NCI-H146 treated with DMSO at 0.1 percent for 48 hours (cell line): ENCODE measurements around the gene PTCD1.
"Not testable (repeated sequence)": the region's sequence is repeated elsewhere in the genome, so short reads cannot be mapped to it uniquely, and the experiment has no call there.

ENCODE experiments used
- DNase-seq: peaks from one replicate; lab custom pipeline; 2025; ENCODE audit not compliant: unreplicated experiment; lab: John Stamatoyannopoulos, UW

Gene PTCD1

GRCh38 chr7:99449326-99449725 lies 10.7 kb upstream of the PTCD1 start:
- no peak for DNase-seq

- no peak for DNase-seq
These were observed 10.3 kb upstream of the PTCD1 start for GRCh38 chr7:99448855-99449254.

DNA sequence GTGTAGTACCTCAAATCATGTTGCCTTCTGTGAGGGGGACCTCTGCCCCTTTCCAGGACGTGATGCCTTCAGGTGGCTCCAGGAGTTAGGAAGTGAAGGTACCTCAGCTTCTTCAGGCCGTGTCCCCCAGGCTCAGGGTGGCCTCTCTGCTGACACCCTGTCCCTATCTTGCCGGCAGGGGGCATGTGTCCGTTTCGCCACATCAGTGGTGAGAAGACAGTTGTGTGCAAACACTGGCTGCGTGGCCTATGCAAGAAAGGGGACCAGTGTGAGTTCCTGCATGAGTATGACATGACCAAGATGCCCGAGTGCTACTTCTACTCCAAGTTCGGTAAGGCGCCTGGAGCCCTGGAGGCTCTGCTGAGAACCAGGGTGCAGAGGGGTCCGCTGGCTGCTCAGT lies 9.3 kb upstream of the PTCD1 start:
- DNase-seq, result no peak

DNA sequence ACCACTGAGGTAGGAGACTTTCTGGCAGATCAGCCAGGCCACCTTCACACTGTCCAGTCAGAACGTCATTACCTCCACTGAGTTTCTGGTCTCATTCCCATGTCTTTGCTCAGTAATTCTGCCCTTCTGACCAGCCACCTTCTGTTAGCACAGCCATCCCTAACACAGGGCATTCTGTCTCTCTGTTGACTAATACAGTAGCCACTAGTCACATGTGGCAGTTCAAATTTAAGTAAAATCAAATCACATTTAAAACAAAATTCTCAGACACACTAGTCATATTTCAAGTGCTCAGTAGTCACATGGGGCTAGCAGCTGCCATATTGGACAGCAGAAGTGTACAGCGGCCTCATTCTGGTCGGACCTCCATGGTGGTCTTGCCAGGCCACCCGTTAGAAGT lies 7.5 kb upstream of the PTCD1 start:
- DNase-seq, result no peak

- no peak for DNase-seq
These were observed 1.6 kb upstream of the PTCD1 start for GRCh38 chr7:99440195-99440594.

DNA sequence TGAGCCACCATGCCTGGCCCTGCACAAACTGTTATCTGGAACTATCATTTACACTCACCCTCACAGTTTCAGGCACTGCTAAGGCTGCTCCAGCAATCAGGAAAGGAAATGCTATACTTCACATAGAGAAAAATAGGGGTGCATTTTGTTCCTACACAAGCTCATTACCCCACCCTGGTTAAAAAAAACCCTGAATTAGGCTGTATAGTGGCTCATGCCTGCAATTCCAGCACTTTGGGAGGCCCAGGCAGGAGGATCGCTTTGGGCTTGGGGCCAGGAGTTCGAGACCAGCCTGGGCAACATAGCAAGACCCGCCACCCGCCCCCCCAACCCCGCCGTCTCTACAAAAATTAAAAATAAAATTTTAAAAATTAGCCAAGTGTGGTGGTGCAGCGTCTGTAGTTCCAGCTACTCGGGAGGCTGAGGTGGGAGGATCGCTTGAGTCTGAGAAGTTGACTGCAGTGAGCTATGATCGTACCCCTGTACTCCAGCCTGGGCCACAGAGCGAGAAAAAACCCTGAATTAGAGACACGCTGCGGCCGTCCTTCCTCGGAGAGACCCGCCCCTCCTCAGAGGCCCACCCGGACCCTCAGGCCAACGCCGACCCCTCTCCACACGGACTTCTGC lies 539 bp downstream of the PTCD1 start:
- no peak for DNase-seq

DNA sequence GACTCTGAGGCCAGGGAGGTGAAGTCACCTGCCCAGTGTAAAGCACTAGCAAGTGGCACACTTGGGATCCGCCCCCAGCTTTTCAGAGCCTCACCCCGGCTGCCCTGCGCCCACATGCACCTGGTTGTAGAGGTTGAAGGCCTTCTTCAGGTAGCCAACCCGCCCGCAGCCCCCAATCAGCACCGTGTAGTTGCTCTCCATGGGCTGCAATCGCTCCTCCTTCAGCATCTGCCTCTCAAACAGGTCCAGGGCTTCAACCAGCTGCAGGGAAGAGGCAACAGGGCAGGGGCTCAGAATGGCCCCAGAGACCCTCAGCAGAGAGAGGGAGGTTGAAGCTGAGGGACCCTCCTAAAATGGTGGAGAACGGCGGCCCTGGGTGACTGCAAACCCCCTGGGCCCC lies 5.4 kb downstream of the PTCD1 start:
- DNase-seq, result no peak

DNA sequence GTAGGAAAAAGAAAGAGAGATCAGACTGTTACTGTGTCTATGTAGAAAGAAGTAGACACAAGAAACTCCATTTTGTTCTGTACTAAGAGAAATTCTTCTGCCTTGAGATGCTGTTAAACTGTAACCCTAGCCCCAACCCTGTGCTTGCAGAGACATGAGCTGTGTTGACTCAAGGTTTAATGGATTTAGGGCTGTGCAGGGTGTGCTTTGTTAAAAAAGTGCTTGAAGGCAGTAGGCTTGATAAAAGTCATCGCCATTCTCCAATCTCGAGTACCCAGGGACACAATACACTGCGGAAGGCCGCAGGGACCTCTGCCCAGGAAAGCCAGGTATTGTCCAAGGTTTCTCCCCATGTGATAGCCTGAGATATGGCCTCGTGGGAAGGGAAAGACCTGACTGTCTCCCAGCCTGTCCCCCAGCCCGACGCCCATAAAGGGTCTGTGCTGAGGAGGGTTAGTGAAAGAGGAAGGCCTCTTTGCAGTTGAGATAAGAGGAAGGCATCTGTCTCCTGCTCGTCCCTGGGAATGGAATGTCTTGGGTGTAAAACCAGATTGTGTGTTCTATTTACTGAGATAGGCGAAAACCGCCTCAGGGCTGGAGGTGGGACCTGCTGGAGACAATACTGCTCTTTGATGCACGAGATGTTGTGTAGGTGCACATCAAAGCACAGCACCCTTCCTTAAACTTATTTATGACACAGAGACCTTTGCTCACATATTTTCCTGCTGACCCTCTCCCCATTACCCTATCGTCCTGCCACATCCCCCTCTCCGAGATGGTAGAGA lies 6.7 kb downstream of the PTCD1 start:
- not testable (repeated sequence) for DNase-seq

DNA sequence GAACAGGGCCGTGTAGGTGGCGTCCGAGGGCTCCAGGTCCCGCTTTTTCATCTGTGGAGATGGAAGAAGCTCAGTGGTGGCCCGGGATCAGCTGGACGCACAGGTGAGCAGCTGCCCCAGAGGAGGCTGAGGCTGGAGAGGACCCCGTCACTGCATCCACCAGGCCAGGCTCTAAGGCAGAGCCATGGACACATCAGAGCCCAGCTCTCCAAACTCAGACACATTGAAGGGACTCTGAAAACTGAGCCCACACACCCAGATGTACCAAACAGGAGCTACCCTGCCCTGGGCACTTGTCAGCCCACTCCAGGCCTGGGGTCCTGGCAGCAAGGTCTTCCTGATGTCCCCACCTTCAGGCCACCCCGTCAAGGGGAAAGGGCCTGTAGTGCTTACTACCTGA lies 8.8 kb downstream of the PTCD1 start:
- DNase-seq, result no peak

GRCh38 chr7:99428972-99429566 lies 9.5 kb downstream of the PTCD1 start:
- peak; percentile 25 for DNase-seq

GRCh38 chr7:99424932-99425730 lies 13.5 kb downstream of the PTCD1 start:
- DNase-seq, result no peak

- peak; percentile 72 for DNase-seq
These were observed 16.0 kb downstream of the PTCD1 start for GRCh38 chr7:99422625-99423024.

DNA sequence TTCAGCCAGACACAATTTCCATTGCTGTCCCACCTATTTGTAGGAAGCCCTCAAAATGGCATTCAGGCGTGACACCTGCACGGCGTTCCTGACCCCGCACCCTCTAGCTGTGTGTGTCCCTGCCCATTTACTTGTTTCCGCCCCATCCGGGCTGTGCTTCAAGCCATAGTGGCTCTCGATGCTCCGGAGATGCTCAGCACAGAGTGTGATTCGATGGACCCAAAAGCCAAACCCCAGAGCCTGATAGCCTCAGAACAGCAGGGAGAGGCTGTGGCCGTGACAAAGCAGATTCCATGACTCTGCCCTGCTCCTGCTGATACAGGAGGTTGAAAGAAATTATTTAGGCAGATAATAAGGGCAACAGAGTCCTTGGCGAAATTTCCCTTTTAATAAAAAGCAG lies 16.4 kb downstream of the PTCD1 start:
- peak; percentile 43 for DNase-seq

- DNase-seq, result no peak
These were observed 17.6 kb downstream of the PTCD1 start for GRCh38 chr7:99420986-99421385.

DNA sequence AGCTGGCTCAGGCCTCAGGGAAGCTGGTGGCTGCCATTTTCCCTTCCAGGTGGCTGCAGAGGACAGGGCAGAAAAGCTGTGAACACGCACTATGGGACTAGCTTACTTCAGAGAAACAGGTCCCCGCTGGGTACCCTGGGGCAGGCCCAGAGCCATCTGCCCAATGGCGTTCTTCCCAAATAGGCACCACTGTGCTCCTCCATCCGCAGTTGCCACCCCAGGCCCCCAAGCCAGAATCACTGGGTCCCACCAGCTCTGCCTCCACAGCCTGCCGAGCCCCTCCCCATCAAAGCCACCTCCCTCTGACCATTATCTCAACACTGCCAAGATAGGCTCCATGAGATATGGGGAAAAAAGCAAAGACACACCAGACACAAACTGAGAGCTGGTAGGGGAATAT lies 18.4 kb downstream of the PTCD1 start:
- no peak for DNase-seq

DNA sequence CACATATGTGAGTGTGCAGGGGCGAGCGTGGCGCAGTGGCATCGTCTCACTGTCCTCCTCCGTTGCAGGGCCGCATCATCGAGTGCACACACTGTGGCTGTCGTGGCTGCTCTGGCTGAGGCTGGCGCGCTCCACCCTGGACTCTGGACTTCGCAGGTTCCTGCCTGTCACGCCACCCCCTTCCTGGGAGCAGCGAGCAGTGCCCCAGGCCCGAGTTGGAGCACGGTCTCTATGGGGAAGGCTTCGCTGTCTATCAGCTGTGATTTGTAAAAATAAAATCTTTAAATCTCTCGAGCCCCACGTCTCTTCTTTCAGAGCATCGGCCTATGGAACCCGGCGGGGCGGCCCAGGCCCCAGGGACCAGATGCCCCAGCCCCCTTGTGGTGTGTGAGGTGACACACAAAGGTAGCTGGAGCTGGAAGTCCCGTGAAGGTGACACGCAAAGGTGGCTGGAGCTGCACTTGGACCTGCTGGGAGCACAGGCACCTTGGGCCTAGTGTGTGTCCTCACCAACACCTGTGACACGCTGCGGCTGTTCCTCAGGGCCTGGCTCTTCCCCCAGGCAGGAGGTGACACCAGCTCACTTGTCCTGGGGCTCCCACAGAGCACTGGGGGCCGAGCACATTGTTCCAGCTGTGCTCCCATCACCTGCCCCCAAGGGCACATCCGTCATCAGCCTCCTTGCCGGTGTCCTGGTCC lies 19.1 kb downstream of the PTCD1 start:
- DNase-seq, result no peak

GRCh38 chr7:99418260-99418659 lies 20.3 kb downstream of the PTCD1 start:
- no peak for DNase-seq

- not testable (repeated sequence) for DNase-seq
These were observed 23.0 kb downstream of the PTCD1 start for GRCh38 chr7:99415513-99416127.

DNA sequence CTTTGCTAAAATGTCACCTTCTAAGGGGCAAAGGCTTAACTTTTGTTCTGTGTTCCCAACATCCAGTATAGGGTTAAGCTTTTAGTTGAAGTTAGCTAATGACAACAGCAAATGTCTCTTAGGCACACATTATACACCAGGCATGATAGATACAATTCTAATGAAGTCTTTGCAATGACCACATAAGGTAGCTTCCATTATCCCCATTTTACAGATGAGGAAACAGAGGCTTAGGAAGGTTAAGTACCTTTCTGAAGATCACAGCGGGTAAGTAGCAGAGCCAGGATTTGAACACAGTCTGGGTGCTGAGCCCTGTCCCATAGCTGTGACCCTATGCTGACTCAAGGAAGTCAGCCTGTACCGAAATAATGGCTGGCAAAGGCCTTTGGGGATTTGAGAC lies 28.0 kb downstream of the PTCD1 start:
- no peak for DNase-seq

DNA sequence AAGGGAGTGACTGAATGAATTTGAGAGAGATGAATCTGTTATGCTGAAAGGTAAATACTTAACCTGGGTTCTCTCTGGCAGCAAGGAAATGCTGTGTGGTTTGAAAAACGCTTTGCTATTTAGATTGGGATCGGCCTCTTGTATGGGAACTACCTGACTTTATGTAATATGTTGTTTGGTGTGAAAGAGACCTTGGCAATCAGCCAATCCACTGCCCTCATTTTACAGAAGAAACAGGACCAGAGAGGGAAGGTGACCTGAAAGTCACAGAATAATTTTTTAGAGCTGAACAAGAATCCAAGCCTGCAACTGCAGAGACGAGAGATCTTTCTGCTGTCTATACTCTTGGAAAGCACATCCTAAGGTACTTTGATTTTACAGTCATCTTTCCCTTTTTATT lies 28.8 kb downstream of the PTCD1 start:
- no peak for DNase-seq

GRCh38 chr7:99409192-99409572 lies 29.4 kb downstream of the PTCD1 start:
- no peak for DNase-seq
